A673 (cell line): Measurements from ENCODE around the gene FOXP4. TPM values are rescaled to one million over a fixed set of nuclear protein-coding genes. Genes with fewer than 3 reads are reported as not detected.

Experiments used
- BruUV-seq: library from RNA; stranded (reverse); fragments of 400-500 nt; replicated peaks from 2 replicates; lab custom pipeline; 2021; lab: Mats Ljungman, UMichigan
- CTCF ChIA-PET: fragments of 300-600 bp; sonication (Branson Sonifier 250); formaldehyde crosslinking; loops from one replicate; lab custom pipeline; 2022; ENCODE audit warnings: antibody characterized with exemption; lab: Charles Lee
- POLR2A ChIA-PET: fragments of 300-600 bp; sonication (Branson Sonifier 250); formaldehyde crosslinking; loops from one replicate; lab custom pipeline; 2022; ENCODE audit warnings: antibody characterized with exemption; ENCODE audit not compliant: low non-redundant PET; lab: Charles Lee
- DNase-seq: peaks from one replicate; pipeline ENCODE4 v3.0.0-alpha.2; 2015; ENCODE audit warnings: low spot score
- H3K27ac ChIP-seq: fragments of 200-600 bp; sonication (generic); 2 replicates; pipeline ENCODE4 v1.5.1; 2016; ENCODE audit warnings: mixed run types, low read depth, mild to moderate bottlenecking, mixed read lengths, antibody characterized with exemption, low read length; ENCODE audit not compliant: poor library complexity, severe bottlenecking
- H3K27me3 ChIP-seq: fragments of 200-600 bp; sonication (generic); replicated peaks from 2 replicates; pipeline ENCODE4 v1.6.1; 2017; ENCODE audit warnings: mixed run types, low read depth, mild to moderate bottlenecking, mixed read lengths, antibody characterized with exemption, low read length; ENCODE audit not compliant: insufficient read depth, poor library complexity
- H3K36me3 ChIP-seq: fragments of 200-600 bp; sonication (generic); 2 replicates; pipeline ENCODE4 v1.6.1; 2016; ENCODE audit warnings: mixed run types, mild to moderate bottlenecking, mixed read lengths, antibody characterized with exemption, low read length; ENCODE audit not compliant: insufficient read depth, poor library complexity, severe bottlenecking
- H3K4me1 ChIP-seq: fragments of 200-600 bp; sonication (generic); 2 replicates; pipeline ENCODE4 v1.6.1; 2017; ENCODE audit warnings: mixed run types, mild to moderate bottlenecking, mixed read lengths, antibody characterized with exemption, low read length; ENCODE audit not compliant: insufficient read depth, poor library complexity, severe bottlenecking
- H3K4me3 ChIP-seq: fragments of 200-600 bp; sonication (generic); 2 replicates; pipeline ENCODE4 v1.5.1; 2016; ENCODE audit warnings: low read depth, mixed run types, mild to moderate bottlenecking, mixed read lengths, low read length; ENCODE audit not compliant: poor library complexity, severe bottlenecking
- H3K9me3 ChIP-seq: fragments of 200-600 bp; sonication (generic); 2 replicates; pipeline ENCODE4 v1.6.1; 2016; ENCODE audit warnings: mixed run types, low read depth, mild to moderate bottlenecking, mixed read lengths, antibody characterized with exemption, low read length; ENCODE audit not compliant: poor library complexity, severe bottlenecking
- CTCF ChIP-seq: fragments of 300-800, 200-600 bp; sonication (generic); conservative IDR thresholded peaks from 2 replicates; pipeline ENCODE4 v1.5.1; 2017; ENCODE audit warnings: low read depth, mild to moderate bottlenecking, antibody characterized with exemption, low read length, moderate library complexity, mixed read lengths
- EZH2 ChIP-seq: fragments of 200-600 bp; sonication (generic); IDR thresholded peaks from 2 replicates; pipeline ENCODE4 v1.6.1; 2017; ENCODE audit warnings: borderline replicate concordance, low read depth, mild to moderate bottlenecking, mixed read lengths, antibody characterized with exemption, low read length; ENCODE audit not compliant: poor library complexity, severe bottlenecking
- intact Hi-C: fragments of 100-400 bp; cut with micrococcal nuclease; formaldehyde crosslinking; loops from one replicate; pipeline ENCODE4 v1.10.0; 2022; ENCODE audit not compliant: unreplicated experiment
- total RNA-seq: library from RNA; stranded (reverse); gene quantifications from 2 replicates; pipeline ENCODE4 v1.2.3, GENCODE V29; 2021

The FOXP4 gene
- total RNA-seq, 1 experiment from 2014 or later, result 53.9 TPM

- intact Hi-C loops, result no loop called here
- Histone ChIP-seq H3K36me3 (no peaks in the 10 kb centered on the region), H3K27ac (no peak overlapping the region), H3K4me1 (peaks cover 35% of the 10 kb centered on the region), H3K27me3 (no peaks in the 10 kb centered on the region), H3K4me3 (no peak overlapping the region), H3K9me3 (no peaks in the 10 kb centered on the region)
- TF ChIP-seq CTCF, result no peak
- no peak for TF ChIP-seq EZH2
- no peak for DNase-seq
- POLR2A ChIA-PET, result no interaction called here
- CTCF ChIA-PET, result no interaction called here
- no TSS peak for BruUV-seq
These were observed 11.2 kb downstream of the FOXP4 start for GRCh38 chr6:41557335-41557734.

- Histone ChIP-seq H3K27ac (no peak overlapping the region), H3K4me3 (no peak overlapping the region), H3K36me3 (no peaks in the 10 kb centered on the region), H3K27me3 (no peaks in the 10 kb centered on the region), H3K9me3 (no peaks in the 10 kb centered on the region), H3K4me1 (peaks cover 44% of the 10 kb centered on the region)
- intact Hi-C loops, result no loop called here
- POLR2A ChIA-PET, result no interaction called here
- BruUV-seq, result no TSS peak
- no peak for DNase-seq
- CTCF ChIA-PET, result no interaction called here
- TF ChIP-seq CTCF (no peak), EZH2 (no peak)
These were observed 12.0 kb downstream of the FOXP4 start for GRCh38 chr6:41558033-41558807.

GRCh38 chr6:41559655-41560427 is 13.7 kb downstream of the FOXP4 start:
- TF ChIP-seq EZH2 (no peak), CTCF (no peak)
- H3K36me3 ChIP-seq, result no peaks in the 10 kb centered on the region
- CTCF ChIA-PET, result no interaction called here
- no peaks in the 10 kb centered on the region for H3K27me3 ChIP-seq
- intact Hi-C loops, result no loop called here
- POLR2A ChIA-PET, result interaction anchor here (0.7 kb wide), 1 partner anchor 175 kb away, joined by 3 read pairs; no protein-coding TSS in a partner anchor
- peak overlapping the region; percentile 72 for H3K27ac ChIP-seq
- no peak for DNase-seq
- BruUV-seq, result no TSS peak
- peaks cover 52% of the 10 kb centered on the region for H3K4me1 ChIP-seq
- H3K9me3 ChIP-seq, result no peaks in the 10 kb centered on the region
- H3K4me3 ChIP-seq, result peak overlapping the region; percentile 39
